NCI-H2107 treated with DMSO at 0.1 percent for 48 hours (cell line): ENCODE data around the gene TSTD1.
A peak's percentile ranks its signal among the peaks of the same experiment; 100 is the strongest.

Experiments
- DNase-seq: peaks from one replicate; lab custom pipeline; 2025; ENCODE audit not compliant: unreplicated experiment; lab: John Stamatoyannopoulos, UW

Gene TSTD1, protein sequence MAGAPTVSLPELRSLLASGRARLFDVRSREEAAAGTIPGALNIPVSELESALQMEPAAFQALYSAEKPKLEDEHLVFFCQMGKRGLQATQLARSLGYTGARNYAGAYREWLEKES

DNA sequence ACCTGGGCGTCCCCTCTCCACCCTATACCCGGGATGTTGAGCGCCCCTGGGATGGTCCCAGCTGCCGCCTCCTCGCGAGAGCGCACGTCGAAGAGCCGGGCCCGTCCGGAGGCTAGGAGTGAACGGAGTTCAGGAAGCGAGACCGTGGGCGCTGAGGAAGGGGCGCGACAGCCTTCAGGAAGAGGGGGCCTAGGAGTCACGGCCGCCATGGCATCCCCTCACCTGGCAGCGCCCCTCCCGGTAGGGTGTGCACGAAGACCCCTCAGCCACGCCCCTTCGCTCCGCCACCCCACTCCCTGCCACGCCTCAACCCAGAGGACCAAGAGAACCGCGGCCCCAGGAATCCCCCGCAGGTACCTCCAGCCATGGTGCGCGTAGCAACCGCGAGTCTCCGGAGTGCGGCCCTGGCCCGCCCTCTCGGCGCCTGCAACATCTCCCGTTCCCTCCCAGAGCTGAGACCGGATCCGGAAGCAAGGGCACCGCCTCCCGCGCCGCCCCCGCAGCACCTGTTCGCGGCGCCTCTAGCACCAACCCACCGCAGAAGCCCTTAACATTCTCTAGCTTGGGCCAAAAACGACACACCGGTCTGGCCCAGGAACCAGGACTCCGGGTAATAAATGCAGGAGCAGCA is at the start of gene TSTD1:
TSS of gene TSTD1 (minus strand) at position 442 of the 631 bp plus-strand sequence. CDS start at position 367, 75 bp downstream.
- peak; percentile 61 for DNase-seq

DNA sequence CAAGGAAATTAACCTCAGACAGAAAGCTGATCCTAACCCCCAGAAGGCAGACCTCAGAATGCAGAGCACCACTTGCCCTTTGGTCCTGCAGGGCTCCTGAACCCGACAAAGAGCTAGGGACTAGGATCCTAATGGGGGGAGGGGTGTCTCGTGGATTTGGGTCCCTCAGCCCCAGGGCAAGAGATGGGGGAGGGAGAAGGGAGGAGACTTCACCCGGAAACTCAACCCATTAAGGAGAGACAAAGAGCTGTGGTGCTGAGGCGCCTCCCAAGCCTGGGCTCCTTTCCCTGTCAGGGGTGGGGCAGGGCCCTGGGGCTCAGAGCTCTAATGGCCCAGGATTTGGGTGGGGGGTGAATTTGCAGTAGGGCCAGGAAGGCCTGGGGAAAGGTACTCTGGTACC is 47.7 kb upstream of the TSTD1 start:
- no peak for DNase-seq

DNA sequence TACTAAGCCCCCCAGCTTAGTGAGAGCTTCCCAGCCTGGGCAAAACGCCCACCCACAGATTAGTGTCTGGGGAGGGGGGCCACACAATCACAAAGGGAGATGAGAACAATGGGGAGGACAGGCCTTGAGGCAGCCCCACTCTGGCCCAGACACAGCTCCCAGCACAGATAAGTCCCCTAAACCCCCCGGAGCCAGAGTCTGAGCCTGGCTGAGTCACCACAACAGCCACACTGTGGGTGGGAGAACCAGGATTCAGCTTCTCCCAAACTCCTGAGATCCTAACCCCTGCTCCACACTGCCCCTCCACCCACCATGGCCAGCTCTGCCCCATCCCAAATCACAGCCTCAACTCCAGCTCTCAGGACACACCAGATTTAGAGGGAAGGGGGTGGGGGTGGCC is 46.4 kb upstream of the TSTD1 start:
- DNase-seq: no peak

DNA sequence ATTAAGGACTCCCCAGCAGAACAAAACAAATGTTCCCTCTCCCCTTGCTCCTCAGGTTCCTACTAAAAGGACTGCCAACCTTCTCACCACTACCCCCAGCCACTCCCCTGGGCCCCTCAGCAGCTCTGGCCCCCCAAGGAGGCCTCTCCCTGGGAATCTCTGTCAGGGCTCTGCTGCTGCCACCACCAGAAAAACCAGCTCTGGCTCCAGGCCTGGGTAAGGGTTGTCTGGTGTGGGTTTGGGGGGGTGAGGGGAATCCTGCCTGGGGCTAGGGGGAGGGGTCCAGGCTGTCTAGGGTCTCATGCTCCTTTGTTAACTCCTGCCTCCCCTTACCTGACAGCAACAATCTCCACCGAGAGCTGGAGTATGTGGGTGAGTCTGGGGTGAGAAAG is 45.8 kb upstream of the TSTD1 start:
- no peak for DNase-seq

DNA sequence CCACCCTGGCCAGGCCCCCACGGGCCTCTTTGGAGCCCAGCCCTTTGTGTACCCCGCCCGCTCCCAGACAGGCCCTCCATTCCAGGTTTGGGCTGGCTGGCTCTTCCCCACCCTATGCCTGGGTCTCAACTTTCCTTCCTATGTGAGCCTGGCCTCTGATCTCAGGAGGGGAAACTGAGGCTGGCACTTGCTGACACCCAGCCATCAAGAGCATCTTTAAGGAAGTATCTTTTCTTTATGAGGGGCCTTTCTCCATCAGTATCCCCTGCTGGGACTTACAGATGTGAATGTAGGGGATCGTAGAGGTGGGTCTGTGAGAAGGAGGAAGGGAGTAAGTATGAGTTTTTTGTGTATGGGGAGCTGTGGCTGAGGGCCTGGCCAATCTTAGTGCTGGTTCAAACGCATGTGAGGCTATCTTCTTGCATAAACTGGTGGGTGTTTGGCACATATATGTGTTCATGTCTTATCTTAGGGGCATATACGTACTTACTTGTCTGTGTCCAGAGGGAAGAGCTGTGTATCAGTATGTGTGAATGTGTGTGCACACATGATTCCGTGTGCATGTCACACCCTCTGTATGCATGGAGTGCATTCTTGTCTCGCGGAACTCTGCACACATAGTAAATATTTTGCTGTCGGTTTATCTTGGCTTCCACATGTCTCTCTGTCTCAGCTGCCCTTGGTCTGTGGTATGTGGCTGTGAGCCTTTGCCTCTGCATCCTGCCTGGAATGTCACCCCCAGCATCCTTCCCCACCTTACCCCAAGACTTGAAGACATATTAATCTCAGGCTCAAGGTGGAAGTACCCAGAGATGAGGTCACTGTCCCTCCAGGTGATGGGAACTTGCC is 45.2 kb upstream of the TSTD1 start:
- no peak for DNase-seq

DNA sequence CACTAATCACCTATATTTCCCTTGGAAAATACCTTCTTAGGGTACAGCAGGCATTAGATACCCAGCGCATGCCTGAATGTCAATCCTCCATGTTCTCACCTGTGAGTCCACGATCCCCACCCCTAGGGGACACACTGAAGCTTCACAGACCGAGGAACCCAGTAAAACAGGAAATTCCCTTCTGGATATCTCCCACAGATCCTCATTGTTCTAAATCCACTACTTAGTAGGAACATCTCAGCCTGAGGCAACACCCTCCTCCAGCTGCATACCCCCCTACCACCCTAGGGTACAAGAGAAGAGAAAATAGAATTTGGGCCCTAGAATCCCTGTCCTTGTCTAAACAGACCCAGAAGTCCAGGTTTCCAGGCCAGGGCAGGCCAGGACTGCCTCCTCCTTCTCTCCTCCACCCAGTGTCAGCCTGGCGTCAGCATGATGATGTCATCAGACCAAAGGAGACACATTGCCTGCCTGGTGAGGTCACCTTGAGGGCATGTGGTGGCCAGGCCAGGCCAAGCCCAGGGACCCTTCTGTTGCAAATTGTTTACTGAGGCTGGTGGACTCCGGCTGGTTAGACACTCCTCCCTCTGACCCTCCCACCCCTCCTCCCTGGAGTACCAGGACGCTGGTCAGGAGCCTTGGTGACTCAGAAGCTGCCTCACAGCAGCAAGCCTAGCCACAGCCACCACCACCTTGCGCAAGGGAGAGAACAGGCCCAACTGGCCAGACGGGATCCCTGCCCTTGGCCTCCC is 44.4 kb upstream of the TSTD1 start:
- DNase-seq: no peak

DNA sequence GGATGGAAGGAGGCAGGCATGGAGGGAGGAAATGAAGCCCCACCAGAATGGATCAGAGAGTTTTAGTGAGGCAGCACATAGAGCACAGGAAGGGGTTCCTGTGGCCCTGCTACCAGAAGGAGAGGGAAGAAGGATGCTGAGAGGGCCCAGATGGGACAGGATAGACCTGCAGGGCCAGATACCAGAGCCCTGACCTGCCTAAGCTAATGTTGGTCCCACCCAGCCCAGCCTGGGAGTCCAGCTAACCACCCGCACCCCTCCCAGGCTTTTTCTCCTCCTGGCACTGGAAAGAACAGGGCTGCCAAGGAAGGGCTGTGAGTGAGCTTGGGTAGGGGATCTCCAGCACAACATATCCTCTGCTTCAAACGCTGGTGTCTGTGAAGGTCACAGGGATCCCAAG is 43.7 kb upstream of the TSTD1 start:
- DNase-seq: no peak

DNA sequence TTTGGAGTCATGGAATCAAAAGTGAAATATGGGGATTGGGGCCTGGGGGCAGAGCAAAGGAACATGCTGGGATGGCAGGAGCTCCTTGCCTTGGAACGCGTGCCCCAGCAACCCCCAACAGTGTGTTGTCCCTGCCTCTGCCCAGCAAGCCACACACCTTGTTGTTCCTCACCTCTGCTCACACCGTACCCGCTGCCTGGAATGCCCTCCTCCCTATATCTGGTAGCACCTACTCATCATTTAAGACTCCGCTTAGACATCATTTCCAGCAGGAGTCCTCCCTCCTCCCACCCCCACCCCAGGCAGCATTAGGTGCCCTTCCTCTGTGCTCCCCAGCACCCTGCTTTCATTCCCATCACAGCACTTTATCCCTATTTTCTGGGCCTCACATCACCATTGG is 42.8 kb upstream of the TSTD1 start:
- no peak for DNase-seq

DNA sequence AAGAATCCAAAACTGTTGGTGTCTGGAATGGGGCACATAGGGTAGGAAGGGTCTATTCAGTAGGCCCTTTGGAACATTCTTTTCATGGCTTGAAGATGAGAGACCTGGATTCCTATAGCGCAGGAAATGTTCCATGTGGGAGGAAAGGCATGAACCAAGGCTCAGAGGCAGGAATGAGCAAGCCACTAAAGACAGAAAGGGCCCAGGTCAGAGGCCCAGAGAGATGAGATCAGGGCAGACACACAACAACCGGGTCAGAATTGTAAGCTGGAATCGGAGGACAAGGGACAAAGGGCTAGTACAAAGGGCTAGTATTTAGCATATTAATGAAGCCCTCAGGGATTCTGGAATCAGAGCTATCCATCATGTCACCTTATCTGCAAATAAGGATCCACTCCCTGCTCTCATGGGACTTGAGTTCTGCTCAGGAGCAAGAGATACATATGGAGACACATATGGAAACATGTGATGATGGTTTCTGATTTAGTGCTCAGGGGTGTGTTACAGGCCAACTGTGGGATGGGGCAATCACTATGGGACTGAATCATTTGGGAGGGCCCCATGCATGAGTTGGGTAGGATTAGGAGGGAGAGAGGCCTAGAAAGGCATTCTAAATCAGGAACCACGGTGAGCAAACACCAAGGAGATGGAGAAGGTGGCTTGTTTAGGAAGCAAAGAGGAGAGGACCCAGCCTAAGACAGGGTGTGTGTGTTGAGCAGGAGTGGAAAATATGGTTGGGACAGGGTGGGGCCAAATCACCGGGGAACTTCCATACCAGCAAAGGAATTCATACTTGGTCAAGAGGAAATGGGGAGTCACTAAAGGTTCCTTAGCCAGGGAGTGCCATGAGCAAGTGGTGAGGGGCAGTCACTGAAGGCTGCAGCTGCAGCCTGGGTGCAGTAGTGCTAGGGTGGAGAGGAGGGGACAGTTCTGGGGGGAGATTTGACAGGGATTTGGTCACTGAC is 42.0 kb upstream of the TSTD1 start:
- no peak for DNase-seq

DNA sequence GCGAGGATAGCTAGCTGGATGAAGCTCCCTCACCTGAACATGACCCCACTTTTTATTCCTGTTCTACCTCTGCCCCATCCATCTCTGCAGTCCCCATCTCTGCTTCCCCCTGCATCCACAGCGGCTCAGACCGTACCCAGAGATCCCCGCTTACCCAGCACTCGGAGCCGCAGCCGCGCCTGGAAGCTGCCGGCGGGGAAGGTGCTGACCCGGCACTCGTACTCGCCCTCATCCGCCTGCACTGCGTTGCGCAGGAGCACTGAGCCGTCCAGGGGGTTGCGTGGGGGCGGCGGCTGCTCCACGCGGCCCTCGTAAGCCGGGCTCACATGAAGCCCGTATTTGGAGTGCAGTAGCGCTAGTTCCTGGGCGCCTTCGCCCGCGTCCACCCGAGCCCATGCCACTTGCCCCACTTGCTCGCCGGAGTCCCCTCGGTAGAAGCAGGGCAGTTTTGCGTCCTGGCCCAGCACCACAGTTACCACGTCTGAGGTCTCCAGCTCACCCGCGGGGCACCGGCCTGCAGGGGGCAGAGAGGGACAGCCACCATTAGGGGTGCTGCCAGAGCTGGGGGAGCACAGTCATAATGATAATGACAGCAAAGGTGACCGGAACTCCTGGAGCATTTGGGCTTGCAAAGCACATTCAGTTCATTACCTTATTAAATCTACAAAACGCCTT is 40.8 kb upstream of the TSTD1 start:
- no peak for DNase-seq

DNA sequence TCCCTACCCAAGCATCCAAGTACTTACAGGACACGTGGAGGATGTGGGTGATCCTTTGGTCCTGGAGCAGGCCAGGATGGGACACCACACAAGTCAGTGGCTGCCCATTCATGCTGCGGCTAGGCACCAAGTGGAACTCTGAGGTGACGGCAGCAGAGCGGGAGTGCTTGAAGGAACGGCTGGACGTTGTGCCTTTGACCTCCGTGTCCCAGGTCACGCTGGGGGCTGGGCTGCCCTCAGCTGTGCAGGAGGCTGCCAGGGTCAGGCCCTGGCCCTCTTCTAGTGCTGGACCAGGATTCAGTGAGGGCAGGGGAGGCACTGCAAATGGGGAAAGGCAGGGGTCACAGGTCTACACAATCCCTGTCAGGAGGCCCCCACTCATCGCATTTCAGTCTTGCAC is 38.7 kb upstream of the TSTD1 start:
- DNase-seq: no peak

DNA sequence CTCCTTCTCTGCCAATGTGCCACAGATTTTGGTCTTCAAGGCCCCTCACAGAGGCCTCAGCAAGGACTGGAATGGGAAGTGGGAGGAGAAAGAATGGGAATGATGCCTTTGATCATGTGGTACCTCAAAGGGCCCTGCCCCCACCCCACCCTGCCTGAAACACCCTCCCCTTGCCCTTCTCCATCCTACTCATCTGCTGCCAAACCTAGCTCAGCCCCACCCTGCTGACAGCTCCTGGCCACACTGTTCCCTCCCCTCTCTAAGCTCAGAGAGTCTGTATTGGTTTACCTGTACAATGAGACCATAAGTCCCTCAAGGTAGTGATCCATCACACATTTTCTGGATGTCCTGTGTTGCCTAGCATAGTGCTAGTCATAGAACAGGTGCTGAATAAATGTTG is 37.6 kb upstream of the TSTD1 start:
- no peak for DNase-seq

DNA sequence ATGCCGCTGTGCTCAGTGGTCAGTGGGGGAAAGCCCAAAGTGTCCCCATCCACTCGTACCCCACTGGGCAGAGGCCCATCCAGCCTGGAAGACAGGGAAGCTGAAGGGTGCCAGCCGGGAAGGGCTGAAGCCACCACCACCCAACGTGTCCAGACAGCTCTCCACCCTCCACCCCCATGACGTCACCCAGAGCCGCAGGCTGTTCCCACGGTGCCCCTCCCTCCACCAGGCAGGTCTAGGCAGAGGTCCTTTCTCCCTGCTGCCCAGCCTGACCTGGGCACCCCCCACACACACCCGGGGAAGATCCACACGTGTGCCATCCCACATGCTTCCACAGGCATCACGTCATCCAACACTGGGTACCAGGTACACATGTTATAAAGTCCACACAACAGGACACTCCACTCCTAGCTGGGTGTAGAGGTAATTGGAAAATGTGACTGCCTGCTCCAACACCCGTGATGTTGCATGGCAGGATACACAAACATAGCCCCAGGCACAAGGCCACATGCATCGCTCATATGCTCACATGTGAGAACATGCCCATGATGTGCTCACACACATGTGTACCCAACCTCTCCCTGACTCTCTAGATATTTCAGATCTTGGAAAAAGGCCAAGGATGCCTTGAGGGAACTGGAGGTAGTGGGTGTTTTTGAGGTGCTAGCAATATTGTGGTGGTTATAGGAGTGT is 36.1 kb upstream of the TSTD1 start:
- no peak for DNase-seq

DNA sequence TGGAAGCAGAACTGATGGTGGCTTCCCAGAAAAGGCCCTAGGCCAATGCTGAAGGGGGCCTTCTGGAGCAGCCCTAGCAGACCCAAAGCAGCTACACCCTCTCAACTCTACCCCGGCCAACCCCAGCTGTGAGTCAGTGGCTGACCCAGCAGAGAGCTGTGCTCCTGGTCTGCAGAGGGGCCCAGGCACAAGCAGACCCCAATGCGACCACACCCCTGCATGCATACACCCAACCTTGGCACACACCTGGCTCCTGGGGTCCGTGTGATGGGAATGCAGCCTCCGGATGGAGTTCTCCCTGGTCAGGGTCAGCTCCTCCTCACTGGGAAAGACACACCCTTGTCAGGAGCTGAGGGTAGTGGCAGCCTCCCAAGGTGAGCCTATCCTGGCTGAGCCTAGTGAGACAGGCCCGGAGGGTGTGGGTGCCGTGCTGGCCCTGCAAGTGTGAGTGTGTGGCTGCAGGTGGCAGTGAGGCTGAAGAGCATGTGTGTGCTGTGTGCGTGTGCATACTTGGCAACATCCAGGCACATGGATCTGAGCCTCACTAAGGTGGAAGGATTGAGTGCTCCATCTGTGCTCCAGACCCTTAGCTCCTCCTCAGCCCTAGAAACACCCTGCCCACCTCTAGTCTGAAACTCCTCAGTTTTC is 34.8 kb upstream of the TSTD1 start:
- DNase-seq: no peak

DNA sequence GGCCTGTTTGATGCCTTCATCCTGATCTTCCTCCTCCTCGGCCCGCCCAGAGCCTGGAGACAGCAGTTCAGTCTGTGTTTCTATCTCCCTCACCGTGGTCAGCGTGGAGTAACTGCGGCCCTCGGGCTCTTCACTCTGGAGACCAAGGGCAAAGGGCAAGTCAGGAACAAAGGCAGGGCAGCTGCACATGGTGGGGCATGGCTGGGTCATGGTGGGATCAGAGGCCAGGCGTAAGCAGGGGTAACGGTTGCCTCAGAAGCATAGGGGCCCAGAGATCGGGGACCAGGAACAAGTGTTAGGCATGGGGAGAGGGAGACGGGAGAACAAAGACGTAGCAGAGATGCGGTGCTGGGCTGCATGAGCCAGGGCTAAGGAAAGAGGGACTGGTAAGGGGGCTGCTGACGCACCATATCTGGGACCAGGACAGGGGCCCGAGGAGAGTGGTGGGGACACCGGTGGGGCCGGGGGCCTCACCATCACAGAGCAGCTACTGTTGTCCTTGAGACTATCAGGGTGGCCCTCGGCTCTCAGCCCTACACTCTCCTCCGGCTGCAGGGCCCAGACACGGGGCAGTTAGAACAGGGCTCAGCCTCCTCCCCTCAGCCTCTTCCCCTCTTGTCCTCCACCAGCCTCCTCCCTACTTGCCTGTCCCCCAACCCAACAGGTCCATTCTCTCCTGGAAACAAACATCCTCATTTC is 34.1 kb upstream of the TSTD1 start:
- DNase-seq: no peak

DNA sequence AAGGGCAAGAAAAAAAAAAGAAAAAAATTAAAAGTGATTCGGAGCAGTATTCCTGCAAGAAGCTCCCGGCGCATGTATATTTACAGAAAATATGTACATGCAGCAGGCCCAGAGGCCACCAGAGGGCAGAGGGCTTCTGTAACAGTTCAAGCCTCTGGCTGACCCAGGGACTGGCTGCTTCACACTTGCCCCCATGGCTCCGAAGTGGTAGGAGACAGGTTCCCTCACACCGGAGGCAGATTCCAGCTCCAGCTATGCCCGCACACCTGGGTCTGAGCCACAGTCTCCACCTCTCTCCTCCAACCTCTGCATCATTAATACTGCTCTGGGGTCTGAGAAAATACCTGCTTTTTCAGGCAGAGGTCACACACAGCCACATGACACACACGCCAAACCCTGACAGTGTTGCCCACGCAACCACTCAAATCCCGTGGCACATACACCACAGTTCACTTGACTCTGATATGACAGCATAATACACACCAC is 33.2 kb upstream of the TSTD1 start:
- DNase-seq: no peak

DNA sequence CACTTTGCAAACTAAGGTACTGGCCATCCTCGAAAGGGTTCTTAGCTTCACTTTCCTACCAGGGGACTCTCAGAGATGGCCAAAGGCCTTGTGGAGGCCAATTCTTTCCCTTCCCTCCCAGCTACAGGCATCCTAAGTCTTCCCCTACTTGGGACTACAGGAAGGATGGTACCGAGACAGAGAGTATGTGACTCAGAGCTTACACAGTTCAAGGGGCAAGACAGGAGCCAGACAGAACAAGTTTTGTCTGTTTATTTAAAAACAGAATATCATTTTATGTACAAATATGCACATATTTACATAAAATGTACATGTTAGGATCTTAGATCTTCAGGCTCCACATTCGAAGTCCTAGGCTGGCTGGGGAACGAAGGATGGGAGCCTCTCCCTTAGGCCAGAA is 32.0 kb upstream of the TSTD1 start:
- no peak for DNase-seq

DNA sequence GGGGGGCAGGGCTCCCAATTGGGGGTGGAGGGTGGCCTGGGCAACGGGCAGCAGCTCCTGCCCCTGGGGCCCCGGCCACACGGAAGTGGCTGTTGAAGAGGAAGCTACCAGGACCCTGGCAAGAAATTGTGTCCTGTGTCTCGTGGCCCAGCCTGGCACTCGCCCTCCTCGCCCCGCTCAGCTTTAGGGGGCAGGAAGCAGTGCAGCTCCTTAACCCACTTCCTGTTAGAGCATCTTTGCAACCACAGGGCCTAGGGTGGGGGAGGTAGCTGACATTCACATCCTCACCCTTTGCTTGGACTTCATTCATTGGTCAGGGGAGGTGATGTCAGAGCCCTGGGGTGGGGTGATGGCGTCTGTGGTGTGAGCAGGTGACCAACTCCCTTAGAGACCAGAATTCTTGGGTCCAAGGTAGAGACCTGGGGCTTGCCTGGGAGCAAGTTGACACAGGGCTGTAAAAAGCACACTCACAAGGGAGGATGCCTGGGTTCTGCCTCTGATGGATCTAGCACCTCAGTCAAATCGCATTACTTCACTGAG is 31.0 kb upstream of the TSTD1 start, which contains the start of gene ARHGAP30:
TSS of gene ARHGAP30 (minus strand) at position 161 of the 540 bp plus-strand sequence. CDS start 267 bp downstream, outside the sequence.
- DNase-seq: no peak
